GM12864 (cell line): Measurements from ENCODE around the gene ARMC9.

ENCODE experiments used
- DNase-seq: peaks from one replicate; pipeline ENCODE4 v3.0.0-alpha.2; 2011; ENCODE audit warnings: low read depth
- H3K4me3 ChIP-seq: 2 replicates; pipeline ENCODE4 v1.5.1; 2011; ENCODE audit warnings: mild to moderate bottlenecking, low read depth, low read length, control low read depth
- CTCF ChIP-seq: IDR thresholded peaks from 2 replicates; pipeline ENCODE4 v1.5.1; 2011; ENCODE audit warnings: low read depth, mild to moderate bottlenecking, moderate library complexity, low read length, control low read depth, inconsistent platforms; ENCODE audit errors: missing control alignments

The ARMC9 gene

GRCh38 chr2:231163011-231163410, 35.4 kb upstream of the ARMC9 start:
- TF ChIP-seq CTCF: no peak
- H3K4me3 ChIP-seq: no peak overlapping the region
- DNase-seq: no peak

GRCh38 chr2:231163414-231164095, 34.9 kb upstream of the ARMC9 start:
- TF ChIP-seq CTCF: no peak
- no peak overlapping the region for H3K4me3 ChIP-seq
- DNase-seq: no peak

GRCh38 chr2:231167745-231168459, 30.5 kb upstream of the ARMC9 start:
- H3K4me3 ChIP-seq: no peak overlapping the region
- no peak for TF ChIP-seq CTCF
- DNase-seq: no peak

GRCh38 chr2:231168460-231169139, 29.8 kb upstream of the ARMC9 start:
- TF ChIP-seq CTCF: no peak
- H3K4me3 ChIP-seq: no peak overlapping the region
- no peak for DNase-seq

- H3K4me3 ChIP-seq: no peak overlapping the region
- TF ChIP-seq CTCF: no peak
- DNase-seq: no peak
Observed at GRCh38 chr2:231169488-231169887, 28.9 kb upstream of the ARMC9 start.

GRCh38 chr2:231170055-231170454, 28.4 kb upstream of the ARMC9 start:
- no peak for TF ChIP-seq CTCF
- no peak overlapping the region for H3K4me3 ChIP-seq
- DNase-seq: no peak
